Activated naive CD4-positive, alpha-beta T cell treated with anti-CD3 and anti-CD28 coated beads, Interleukin-2, amount 50 U/mL, for 72 hours (primary cell): ENCODE measurements around the gene TOP3B. TPM values are rescaled to one million over a fixed set of nuclear protein-coding genes. Genes with fewer than 3 reads are reported as not detected.

Experiments used
- ATAC-seq, 2 donors: fragments of 150-1000 bp; cut with Tn5 transposase; 2 replicates each; pipeline ENCODE4 v1.10.0; 2021; ENCODE audit warnings: mild to moderate bottlenecking in 2 of 2, moderate library complexity in 2 of 2
- DNase-seq, 2 donors: peaks; one replicate each; pipeline ENCODE4 v3.0.0; 2021 to 2022; ENCODE audit warnings: low spot score in 2 of 2
- H3K27ac Mint-ChIP-seq, 2 donors: one replicate each; pipeline ENCODE4 v1.8.0; 2022; ENCODE audit warnings: mild to moderate bottlenecking in 2 of 2, mixed read lengths in 2 of 2
- H3K36me3 Mint-ChIP-seq, 2 donors: one replicate each; pipeline ENCODE4 v1.8.0; 2022; ENCODE audit warnings: mixed read lengths in 2 of 2
- H3K9me3 Mint-ChIP-seq, 2 donors: one replicate each; pipeline ENCODE4 v1.8.0; 2022; ENCODE audit warnings: mixed read lengths in 2 of 2
- total RNA-seq, 2 donors: library from RNA; stranded (reverse); gene quantifications; one replicate each; pipeline ENCODE4 v1.2.3, GENCODE V29; 2022

TOP3B gene
- total RNA-seq, 2 donors from 2014 or later, result 41.4 to 42.7 TPM

GRCh38 chr22:21932347-21932746 lies 50.2 kb downstream of the TOP3B start:
- DNase-seq, result no peak
- Mint-ChIP-seq H3K36me3 (no peaks in the 10 kb centered on the region), H3K27ac (no peak overlapping the region), H3K9me3 (no peaks in the 10 kb centered on the region)
- ATAC-seq, result no peak

DNA sequence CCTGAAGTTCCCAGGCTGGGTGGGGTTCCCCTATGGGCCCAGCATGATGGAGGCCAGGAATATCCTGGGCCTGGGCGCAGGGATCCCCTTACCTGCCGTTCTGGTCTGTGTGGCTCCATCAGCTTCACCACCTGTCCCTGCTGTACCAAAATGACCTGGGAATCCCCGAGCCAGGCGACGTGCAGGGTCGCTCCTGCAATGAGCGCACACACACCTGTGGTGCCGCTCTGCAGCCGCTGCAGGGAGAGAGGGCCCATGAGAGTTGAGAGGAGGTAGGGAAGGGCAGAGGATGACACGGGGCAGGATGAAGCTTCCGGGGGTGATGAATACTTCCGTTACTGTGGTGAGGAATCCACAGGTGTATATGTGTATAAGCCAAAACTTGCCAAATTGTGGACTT lies 51.5 kb downstream of the TOP3B start:
- H3K27ac Mint-ChIP-seq, result no peak overlapping the region
- no peak for ATAC-seq

DNA sequence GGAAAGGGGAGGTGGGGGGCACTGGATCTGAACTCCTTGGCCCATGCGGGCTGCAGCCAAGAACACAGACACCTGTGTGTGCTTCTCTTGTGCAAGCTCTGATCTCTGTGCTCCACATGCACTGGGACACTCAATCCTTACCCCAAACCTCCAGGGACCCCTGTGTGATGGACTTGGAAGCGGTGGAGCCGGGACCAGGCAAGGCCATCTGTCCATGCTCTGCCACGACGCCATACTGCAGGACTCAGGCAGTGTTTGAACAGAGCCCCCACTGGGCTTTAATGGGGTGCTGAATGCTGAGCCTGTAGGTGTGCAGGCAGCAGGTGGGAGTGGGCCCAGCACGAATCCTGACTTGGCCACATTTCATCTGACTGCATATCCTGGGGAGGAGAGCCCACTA lies 53.3 kb downstream of the TOP3B start:
- Mint-ChIP-seq H3K9me3 (no peaks in the 10 kb centered on the region), H3K36me3 (no peaks in the 10 kb centered on the region), H3K27ac (no peak overlapping the region)
- DNase-seq, result no peak
- no peak for ATAC-seq

More for the DNA sequence above, 51.5 kb downstream of the TOP3B start:
- Mint-ChIP-seq H3K9me3 (no peaks in the 10 kb centered on the region), H3K36me3 (no peaks in the 10 kb centered on the region)
- DNase-seq, result no peak

GRCh38 chr22:21928048-21928447 lies 54.5 kb downstream of the TOP3B start:
- peak overlapping the region in 1 of 2 donors; percentile 59 for H3K27ac Mint-ChIP-seq
- ATAC-seq (no peak), DNase-seq (no peak)
- H3K36me3 Mint-ChIP-seq, result no peaks in the 10 kb centered on the region
- no peaks in the 10 kb centered on the region for H3K9me3 Mint-ChIP-seq

DNA sequence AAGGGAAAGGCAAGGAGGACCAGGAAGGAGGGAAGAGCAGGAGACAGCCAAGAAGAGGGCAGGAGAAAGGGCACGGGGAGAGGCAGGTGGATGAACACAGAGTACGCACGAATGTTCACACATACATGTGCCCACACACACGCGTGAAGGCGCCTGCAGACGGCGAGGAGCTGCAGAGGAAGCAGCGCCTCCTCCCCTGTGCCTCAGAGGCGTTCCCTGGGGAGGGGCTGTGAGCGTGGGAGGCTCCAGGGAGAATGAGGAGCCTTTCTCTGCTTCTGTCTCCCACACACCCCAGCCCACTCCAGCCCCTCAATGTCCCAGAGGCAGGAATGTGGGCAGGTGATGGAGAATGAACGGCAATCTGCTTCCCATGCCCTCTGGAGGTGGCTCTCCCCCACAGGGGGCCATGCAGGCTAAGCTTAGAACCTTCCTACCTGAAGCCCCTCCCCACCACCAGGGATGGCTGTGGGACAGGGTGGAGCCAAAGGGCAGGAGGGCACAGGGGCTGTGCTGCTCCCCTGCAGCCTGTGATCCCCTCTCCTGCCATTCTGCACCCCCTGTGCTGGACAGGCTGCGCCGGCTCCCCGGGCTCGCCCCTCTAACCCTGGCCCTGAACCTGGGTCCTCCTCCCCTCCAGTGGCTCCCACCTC lies 55.3 kb downstream of the TOP3B start:
- Mint-ChIP-seq H3K27ac (peak overlapping the region in 1 of 2 donors; percentile 65), H3K9me3 (no peaks in the 10 kb centered on the region), H3K36me3 (no peaks in the 10 kb centered on the region)
- ATAC-seq (no peak), DNase-seq (peak in 1 of 2 donors; percentile 46)

DNA sequence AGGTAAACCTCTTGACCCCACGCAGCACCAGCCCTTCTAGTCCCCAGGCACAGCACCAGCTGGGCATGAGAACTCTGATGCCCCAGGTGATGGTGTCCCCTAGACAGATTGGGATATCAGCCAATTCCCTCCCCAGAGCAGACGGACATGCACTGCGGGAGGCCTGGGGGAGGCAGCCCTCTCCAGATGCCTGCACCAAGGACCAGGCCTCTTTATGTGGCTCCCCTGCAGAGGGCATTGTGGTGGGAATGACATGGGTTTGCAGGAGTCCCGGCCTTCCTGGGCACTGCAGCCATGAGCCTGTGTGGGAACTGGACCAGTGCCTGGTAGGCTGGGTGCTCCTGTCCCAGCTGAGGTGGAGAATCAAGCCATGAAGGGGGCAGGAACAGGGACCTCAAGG lies 55.9 kb downstream of the TOP3B start:
- H3K36me3 Mint-ChIP-seq, result no peaks in the 10 kb centered on the region
- peak overlapping the region in 1 of 2 donors; percentile 65 for H3K27ac Mint-ChIP-seq
- ATAC-seq, result no peak
- no peaks in the 10 kb centered on the region for H3K9me3 Mint-ChIP-seq
- DNase-seq, result peak in 1 of 2 donors; percentile 53

GRCh38 chr22:21923163-21923561 lies 59.4 kb downstream of the TOP3B start:
- ATAC-seq (no peak), DNase-seq (no peak)
- Mint-ChIP-seq H3K27ac (no peak overlapping the region), H3K9me3 (no peaks in the 10 kb centered on the region), H3K36me3 (no peaks in the 10 kb centered on the region)

DNA sequence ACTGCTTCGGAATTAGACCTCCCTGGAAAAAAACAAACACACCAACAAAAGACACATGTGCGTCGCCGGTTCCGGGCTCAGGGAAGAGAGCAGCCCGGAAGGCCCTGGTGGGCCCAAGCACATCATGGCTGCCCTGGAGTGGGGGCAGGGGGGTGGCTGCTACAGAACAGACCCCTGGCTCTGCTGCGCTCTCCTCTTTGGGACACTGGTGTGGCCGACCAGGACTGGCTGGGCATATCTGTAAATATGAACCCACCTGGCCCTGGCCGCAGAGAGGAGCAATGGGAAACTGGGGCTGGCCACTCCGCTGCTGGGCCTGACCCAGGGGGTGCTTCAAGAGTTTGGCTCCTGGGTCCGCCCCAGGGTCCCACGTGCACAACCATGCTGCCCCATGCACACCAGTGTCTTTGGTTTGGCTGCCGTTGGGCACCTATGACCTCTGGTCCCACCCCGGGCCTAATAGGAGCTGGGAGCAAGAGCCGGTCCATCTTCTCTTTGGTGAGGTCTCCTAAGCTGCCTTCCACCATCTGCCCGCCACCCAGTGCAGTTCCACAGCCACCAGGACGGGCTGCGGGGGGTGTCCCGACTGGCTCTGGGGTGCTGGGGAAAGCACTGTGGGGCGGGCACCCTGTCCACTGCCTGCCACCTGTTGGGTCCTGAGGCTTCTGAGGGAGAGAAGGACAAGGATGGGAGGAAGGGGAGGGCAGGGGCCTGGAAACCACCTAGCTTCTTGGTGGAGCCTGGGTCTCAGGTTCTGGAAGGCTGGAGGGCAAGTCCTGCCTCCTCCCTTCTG lies 60.0 kb downstream of the TOP3B start:
- H3K36me3 Mint-ChIP-seq, result no peaks in the 10 kb centered on the region
- ATAC-seq, result no peak
- DNase-seq, result no peak
- no peak overlapping the region for H3K27ac Mint-ChIP-seq
- H3K9me3 Mint-ChIP-seq, result no peaks in the 10 kb centered on the region

DNA sequence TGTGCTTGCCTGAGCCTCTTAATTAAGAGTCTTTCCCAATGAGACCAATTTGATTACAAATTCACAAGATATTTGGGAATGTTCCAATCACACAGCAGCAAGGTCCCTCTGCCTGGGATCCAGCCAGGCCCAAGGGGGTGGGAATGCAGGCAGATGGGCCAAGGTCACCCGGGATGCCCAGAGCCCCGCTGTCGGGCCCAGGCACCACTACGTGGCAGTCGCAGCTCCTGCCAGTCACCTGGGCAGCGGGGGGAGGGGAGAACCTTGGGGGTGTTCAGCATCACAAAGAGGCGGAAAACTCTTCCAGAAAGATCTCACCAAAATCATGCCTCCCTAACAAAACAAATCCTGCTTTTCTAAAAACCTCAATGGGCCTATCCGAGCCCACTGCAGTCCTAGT lies 60.9 kb downstream of the TOP3B start:
- Mint-ChIP-seq H3K9me3 (no peaks in the 10 kb centered on the region), H3K27ac (no peak overlapping the region), H3K36me3 (no peaks in the 10 kb centered on the region)
- no peak for DNase-seq
- no peak for ATAC-seq

GRCh38 chr22:21921184-21921721 lies 61.3 kb downstream of the TOP3B start:
- no peak for DNase-seq
- H3K36me3 Mint-ChIP-seq, result no peaks in the 10 kb centered on the region
- H3K27ac Mint-ChIP-seq, result no peak overlapping the region
- H3K9me3 Mint-ChIP-seq, result no peaks in the 10 kb centered on the region
- no peak for ATAC-seq

DNA sequence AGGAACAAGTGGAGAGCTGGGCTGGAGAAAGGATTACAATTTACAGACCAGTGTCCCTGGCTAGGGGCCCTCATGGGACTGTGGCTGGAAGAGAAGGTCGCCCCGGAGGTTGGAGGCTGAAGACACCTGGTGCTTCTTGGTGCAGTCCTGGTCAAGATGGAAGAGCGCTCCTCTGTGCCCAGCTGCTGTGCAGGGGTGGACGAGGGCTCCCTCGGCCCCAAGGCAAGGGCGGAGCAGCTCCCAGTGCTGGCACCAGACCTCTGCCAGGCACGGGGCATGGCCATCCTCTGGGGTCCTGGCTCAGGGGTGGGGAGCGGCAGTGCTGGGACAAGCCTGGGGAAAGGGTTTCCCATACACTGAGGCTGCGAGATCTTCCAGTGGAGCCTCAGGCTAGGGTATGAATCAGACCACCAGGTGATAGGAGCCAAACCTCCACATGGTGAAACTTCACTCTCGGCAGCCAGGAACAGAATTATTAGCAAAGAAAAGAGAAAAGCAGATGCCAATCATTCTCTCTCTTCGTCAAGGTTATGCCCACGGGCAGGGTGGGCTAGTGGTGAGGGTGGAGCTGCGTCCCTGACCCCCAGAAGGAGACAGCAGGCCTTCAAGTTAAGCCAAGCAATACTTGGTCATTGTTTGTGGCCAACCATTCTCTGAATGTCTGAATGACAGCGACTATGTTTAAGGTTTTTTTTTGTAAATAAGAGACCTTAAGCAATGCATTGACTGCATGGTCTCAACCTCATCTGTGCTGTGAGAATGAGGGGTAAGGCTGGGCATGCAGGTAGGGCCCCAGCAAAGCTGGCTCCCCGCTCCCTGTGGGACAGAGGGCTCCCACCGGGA lies 62.0 kb downstream of the TOP3B start:
- H3K27ac Mint-ChIP-seq, result peak overlapping the region in 1 of 2 donors; percentile 77
- ATAC-seq (no peak), DNase-seq (no peak)
- H3K9me3 Mint-ChIP-seq, result no peaks in the 10 kb centered on the region
- no peaks in the 10 kb centered on the region for H3K36me3 Mint-ChIP-seq

DNA sequence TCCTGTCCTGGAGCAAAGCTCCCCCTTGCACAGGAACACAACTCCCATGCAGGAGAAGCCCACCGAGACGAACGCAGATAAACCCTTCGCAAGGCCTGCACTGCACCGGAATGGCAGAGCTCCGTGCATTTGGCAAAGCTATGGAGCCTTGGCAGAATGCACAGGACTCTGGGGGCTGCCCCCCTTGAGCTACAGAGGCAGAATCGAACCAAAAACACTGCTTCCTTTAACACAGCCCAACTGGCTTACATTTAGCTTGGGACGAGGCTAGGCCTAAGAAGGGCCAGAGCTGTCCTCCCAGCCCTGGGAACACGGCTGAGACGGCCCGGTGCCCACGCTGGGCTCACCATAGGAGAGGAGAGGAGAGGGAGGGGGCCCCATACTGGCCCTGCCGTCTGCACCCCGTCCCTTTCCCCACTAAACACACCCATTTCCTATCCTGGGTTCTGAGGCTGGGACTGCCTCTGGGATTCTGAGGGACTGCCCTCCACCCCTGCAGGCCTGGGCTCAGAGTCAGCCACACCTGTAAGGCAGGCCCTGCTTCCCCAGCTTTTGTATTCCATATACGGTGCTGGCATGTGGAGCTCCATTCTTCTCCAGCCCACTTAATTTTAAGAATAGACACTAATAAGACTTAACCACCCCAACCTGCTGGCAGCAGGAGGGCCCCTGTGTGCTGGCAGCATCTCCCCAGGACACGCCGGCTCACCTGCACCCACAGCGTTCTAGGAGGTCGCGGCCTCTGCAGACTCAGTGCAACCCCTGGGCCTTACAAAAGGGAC lies 62.9 kb downstream of the TOP3B start:
- DNase-seq (no peak), ATAC-seq (no peak)
- H3K9me3 Mint-ChIP-seq, result no peaks in the 10 kb centered on the region
- H3K36me3 Mint-ChIP-seq, result no peaks in the 10 kb centered on the region
- no peak overlapping the region for H3K27ac Mint-ChIP-seq

- no peaks in the 10 kb centered on the region for H3K36me3 Mint-ChIP-seq
- DNase-seq (no peak), ATAC-seq (no peak)
- H3K27ac Mint-ChIP-seq, result no peak overlapping the region
- H3K9me3 Mint-ChIP-seq, result no peaks in the 10 kb centered on the region
These were observed 64.0 kb downstream of the TOP3B start for GRCh38 chr22:21918466-21919185.

DNA sequence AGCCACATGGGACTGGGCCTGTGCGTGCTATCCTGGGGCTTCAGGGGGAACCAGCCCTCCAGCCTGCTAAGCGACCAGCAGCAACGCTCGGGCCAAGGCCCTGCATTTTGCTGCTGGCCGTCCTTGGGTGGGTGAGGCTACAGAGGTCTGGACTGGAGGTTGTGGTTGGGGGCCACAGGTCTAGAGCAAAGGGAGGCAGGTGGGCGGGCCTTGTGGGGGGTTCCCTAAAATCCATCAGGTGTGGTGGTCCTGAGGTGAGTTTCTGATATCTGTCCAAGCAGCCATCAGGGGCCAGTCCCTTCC lies 64.7 kb downstream of the TOP3B start:
- no peak for ATAC-seq
- DNase-seq, result no peak
- Mint-ChIP-seq H3K27ac (no peak overlapping the region), H3K9me3 (no peaks in the 10 kb centered on the region), H3K36me3 (no peaks in the 10 kb centered on the region)

DNA sequence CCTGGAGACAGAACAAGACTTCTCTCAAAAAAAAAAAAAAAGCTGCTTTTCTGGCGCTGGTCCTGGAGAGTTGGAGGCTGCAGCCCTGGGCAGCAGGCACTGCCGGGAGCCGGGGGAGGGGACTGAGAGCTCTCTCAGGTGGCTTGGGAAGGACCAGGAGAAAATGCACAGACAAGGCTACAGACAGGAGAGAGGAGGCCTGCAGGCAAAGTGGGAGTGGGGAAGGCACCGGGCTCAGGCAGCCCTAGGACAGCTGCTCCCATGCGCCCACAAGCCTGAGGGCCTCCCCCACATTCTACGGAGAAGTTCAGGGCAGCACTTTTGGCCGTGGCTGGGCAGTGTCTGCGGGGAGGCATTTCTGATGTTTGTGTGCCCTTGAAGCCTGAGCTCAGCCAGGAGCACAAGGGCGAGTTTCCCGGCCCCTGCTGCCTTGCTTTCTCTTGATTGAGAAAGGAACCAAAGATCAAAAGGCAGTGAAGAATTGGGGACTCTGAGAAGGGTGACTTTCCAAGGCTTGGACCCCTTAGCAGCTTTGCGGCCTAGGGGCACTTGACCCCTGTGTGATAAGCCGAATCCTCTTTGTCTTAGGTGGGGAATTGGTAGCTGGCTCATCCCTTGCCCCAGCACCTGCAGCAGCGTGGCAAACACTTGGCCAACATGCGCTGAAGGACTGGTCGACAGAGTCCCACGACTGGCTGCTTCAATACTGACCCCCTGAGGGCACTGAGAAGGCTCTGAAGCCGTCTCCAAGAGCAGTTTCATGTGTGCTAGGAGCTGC lies 65.2 kb downstream of the TOP3B start:
- no peak for ATAC-seq
- H3K9me3 Mint-ChIP-seq, result no peaks in the 10 kb centered on the region

More for the DNA sequence above, 65.2 kb downstream of the TOP3B start:
- no peaks in the 10 kb centered on the region for H3K36me3 Mint-ChIP-seq
- DNase-seq, result no peak
- no peak overlapping the region for H3K27ac Mint-ChIP-seq
